Lower leg skin (tissue), 3 donors: Measurements from ENCODE around the gene GREM1.

Source experiments
- CTCF ChIP-seq, 3 donors: fragments of 450-650 bp; IDR thresholded peaks; one replicate each; pipeline ENCODE4 v1.5.1; 2016; ENCODE audit warnings: antibody characterized with exemption in 3 of 3, mild to moderate bottlenecking in 3 of 3, moderate library complexity in 2 of 3
- POLR2A ChIP-seq, 2 donors: fragments of 450-650 bp; IDR thresholded peaks; one replicate each; pipeline ENCODE4 v1.6.1; 2016 to 2017; ENCODE audit warnings: antibody characterized with exemption in 2 of 2, mild to moderate bottlenecking in 1 of 2, moderate library complexity in 1 of 2

- no peak for TF ChIP-seq CTCF (IDR thresholded peaks at IDR 0.05)
- TF ChIP-seq POLR2A (IDR thresholded peaks at IDR 0.05), result no peak
These were observed 21.8 kb downstream of the GREM1 start for GRCh38 chr15:32739522-32740063.
